GM18858 (cell line): ENCODE data around the gene ZNF580.

ENCODE experiments used
- ATAC-seq: cut with Tn5 transposase; IDR thresholded peaks from one replicate; pipeline ENCODE4 v1.9.1; 2021; ENCODE audit not compliant: unreplicated experiment

Gene ZNF580

DNA sequence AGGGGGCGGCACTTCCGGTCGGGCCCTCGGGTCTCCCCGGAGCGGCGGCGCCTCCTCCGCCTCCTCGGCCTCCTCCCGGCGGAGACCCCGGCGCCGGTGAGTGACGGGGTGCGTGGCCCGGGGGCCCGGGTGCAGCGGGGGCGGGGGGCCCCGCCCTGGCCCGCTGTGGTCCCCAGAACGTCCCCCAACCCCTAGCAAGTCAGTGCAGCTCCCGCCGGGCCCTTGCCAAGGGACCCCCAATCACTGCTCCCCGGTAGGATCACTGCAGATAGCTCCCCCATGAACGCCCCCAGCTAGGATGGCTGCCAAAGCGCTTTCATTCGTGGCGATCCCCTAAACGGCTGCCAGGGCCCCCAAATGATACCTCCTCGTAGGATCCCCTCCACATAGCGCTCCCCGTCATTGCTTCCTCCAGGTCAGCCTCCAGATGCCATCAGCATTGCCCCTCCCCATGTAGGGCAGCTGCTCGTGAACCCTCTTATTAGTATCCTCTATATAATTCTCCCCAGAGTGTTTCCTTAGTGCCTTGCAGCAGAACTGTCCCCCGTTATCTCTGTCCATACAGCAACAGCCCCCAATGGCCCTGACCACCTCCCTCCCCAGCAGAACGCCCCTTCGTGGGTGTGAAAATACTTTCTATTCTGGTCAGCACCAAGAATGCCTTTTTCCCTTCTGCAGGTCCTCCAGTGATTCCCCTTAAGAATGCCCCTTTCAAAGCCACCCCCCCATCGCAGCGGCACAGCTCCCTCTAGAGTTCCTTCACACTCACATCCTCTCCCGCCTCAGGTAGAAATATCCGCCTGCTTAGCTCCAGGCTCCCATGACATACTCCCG lies 34.9 kb upstream of the ZNF580 start, which contains the start of gene ZNF865:
ZNF865 (plus strand) TSS at position 11 of the 834 bp plus-strand sequence. CDS start 7,972 bp downstream, outside the sequence.
- no peak for ATAC-seq

DNA sequence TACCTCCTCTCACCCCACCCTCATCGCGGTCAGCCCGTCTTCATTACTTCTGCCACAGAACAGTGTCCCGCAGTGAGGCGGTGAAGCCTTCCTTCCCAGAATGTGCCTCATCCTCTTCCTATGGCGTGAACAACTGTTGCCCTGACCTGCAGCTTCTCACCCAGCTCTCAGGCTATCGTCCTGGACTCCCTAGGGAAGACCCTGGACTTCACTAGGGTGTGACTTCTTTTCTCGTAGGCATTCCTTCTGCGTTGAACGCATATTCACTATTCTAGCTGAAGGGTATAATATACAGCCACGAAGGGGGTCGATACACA lies 34.4 kb upstream of the ZNF580 start:
- no peak for ATAC-seq

DNA sequence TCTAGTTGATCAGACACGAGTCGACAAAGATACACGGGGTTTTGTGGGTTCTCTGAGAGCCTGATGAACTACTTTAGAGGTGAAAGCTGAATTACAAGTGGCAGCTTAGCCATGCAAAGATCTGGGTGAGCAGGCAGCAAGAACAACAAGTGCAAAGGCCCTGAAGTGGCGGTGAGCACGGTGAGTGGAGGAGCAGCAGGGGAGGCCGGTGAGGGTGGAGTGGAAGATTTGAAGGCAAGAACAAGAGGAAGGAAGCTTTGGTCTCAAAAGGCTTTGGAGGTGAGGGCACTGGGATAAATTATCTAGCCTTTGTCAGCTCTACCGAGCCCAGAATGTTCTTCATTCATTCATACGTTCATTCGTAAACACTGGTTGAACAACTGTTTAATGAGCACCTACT lies 34.0 kb upstream of the ZNF580 start:
- ATAC-seq = no peak

DNA sequence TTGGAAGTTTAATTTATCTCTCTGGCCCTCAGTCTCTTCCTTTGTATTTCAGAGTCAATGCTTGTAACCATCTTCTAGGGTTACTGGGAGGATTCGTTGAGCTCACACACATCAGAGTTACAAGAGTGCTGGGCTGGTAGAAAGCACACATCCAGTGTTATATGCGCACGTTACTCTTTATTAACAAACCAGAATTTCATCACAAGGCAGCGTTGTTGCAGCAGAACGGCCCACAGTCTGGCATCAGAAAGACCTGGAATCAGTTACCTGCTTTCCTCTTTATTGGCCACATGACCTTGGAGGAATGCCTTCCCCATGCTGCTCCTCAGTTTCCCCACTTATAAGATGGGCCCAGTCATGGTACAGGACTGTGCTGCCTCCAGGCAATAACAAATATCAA lies 31.5 kb upstream of the ZNF580 start:
- no peak for ATAC-seq

DNA sequence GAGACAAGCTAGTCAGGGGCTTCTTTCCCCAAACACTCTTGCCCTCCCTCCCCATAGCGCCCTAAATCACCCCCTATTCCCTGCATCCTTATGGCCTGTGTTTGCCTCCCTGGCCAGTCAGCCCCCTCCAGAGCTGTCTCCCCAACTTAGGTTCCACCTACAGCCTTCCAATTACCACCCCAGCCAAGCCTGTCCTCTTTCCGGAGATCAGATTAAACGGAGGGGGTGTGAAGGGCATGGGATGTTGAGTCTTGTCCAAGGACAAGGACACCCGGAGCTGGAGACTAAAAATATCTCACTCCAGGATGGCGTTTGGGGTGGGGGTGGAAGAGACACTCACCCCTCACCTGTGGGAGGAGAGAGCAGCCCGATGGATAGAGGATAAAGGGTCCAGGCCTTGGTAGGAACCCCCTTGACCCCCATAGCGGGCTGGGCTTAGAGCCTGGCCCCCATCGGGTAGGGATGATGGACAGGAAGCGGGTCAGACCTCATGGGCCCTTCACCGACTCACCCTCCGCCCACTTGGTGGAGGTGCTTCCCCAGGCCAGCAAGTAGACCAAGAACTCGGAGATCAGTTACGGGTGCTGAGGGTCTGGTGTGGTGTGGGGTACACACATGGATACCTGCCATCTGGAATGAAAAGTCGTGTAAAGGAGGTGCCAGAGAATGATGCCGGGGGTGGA lies 29.4 kb upstream of the ZNF580 start:
- no peak for ATAC-seq

- ATAC-seq = no peak
Measured at GRCh38 chr19:55611983-55612645, 28.7 kb upstream of the ZNF580 start.

DNA sequence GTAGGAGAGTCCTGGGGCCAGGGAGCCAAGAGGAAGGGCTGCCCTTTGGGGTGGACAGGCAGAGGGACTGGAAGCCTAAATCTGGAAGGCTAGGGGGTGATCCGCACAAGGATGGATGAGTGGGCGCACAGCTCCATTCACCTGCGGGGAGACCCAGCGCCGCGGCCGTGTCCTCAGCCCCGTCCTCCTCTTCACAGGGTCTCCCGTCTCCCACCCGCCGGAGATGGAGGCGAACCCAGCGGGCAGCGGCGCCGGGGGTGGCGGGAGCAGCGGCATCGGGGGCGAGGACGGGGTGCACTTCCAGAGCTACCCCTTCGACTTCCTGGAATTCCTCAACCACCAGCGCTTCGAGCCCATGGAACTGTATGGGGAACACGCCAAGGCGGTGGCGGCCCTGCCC lies 27.4 kb upstream of the ZNF580 start:
- no peak for ATAC-seq

DNA sequence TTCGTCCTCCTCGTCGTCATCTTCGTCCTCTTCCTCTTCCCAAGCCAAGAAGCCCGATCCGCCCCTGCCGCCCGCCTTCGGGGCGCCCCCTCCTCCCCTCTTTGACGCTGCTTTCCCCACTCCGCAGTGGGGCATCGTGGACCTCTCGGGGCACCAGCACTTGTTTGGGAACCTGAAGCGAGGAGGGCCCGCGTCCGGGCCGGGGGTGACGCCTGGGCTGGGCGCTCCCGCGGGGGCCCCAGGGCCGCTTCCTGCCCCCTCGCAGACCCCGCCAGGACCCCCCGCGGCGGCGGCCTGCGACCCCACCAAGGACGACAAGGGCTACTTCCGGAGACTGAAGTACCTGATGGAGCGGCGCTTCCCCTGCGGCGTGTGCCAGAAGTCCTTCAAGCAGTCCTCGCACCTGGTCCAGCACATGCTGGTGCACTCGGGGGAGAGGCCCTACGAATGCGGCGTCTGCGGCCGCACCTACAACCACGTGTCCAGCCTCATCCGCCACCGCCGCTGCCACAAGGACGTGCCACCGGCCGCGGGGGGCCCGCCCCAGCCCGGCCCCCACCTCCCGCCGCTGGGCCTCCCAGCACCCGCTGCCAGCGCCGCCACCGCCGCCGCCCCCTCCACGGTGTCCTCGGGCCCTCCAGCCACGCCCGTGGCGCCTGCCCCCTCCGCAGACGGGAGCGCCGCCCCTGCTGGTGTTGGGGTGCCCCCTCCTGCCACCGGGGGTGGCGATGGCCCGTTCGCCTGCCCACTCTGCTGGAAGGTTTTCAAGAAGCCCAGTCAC lies 26.7 kb upstream of the ZNF580 start:
- no peak for ATAC-seq

GRCh38 chr19:55614711-55615542 lies 25.9 kb upstream of the ZNF580 start:
- no peak for ATAC-seq

GRCh38 chr19:55615543-55616394 lies 25.0 kb upstream of the ZNF580 start:
- no peak for ATAC-seq

DNA sequence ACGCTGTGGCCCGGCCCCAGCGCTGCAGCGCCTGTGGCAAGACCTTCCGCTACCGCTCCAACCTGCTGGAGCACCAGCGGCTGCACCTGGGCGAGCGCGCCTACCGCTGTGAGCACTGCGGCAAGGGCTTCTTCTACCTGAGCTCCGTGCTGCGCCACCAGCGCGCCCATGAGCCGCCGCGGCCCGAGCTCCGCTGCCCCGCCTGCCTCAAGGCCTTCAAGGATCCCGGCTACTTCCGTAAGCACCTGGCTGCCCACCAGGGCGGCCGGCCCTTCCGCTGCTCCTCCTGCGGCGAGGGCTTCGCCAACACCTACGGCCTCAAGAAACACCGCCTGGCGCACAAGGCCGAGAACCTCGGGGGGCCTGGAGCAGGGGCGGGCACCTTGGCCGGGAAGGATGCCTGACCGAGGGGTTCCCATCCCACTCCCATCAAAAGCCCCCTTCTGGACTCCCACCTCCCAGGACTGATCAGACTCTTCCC lies 24.4 kb upstream of the ZNF580 start:
- no peak for ATAC-seq

GRCh38 chr19:55617426-55617825 lies 23.4 kb upstream of the ZNF580 start:
- ATAC-seq = no peak

- ATAC-seq = no peak
Measured at GRCh38 chr19:55618426-55618825, 22.4 kb upstream of the ZNF580 start.

- no peak for ATAC-seq
Measured at GRCh38 chr19:55619286-55619685, 21.5 kb upstream of the ZNF580 start.

DNA sequence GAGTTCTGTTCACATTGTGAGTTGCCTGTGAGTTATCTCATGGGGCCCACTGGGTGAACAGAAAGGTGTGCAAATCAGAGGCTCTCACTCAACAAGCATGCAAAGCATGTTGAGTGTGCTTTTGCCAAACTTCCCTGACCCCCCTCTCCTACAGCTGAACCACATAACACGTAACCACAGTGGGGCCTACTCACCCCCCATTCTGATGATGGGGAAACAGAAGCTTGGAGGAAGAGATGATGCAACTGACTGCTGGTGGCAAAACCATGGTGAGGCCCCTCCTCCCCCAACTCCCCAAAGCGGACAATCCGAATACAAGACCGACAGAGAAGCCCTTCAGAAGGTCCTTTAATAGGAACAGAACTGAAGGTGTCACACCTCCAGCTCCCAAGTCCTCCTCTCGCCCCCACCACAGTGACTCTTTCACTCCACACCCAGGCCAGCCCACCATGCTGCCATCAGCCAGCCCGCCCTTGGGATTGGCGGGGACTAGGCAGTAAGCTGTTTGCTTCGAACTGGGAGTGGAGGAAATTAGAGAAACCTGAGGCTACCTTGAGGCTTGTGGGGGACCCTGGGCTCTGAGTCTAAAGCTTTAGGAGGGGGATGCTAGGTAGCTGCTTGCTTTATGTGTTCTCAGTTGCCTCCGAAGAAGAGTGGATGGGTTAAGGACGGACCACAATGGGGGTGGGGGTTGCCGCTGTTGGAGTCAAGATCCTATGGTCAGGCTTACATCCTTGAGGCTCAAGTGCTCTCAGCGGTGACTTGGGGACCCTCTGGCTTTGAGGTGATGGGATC lies 20.2 kb upstream of the ZNF580 start:
- ATAC-seq = no peak

GRCh38 chr19:55621205-55621672 lies 19.6 kb upstream of the ZNF580 start:
- no peak for ATAC-seq

GRCh38 chr19:55621673-55622231 lies 19.1 kb upstream of the ZNF580 start:
- no peak for ATAC-seq
